HG03025 (cell line): ENCODE measurements around the gene IFT122.
"Not testable (repeated sequence)": the region's sequence is repeated elsewhere in the genome, so short reads cannot be mapped to it uniquely, and the experiment has no call there.

Experiments used
- ATAC-seq: cut with Tn5 transposase; IDR thresholded peaks from one replicate; pipeline ENCODE4 v1.9.1; 2021; ENCODE audit warnings: mild to moderate bottlenecking, moderate library complexity; ENCODE audit not compliant: unreplicated experiment, low FRiP score

IFT122 gene

GRCh38 chr3:129515108-129515820, 75.2 kb downstream of the IFT122 start:
- not testable (repeated sequence) for ATAC-seq

- not testable (repeated sequence) for ATAC-seq
These were observed 75.9 kb downstream of the IFT122 start for GRCh38 chr3:129515821-129516432.

DNA sequence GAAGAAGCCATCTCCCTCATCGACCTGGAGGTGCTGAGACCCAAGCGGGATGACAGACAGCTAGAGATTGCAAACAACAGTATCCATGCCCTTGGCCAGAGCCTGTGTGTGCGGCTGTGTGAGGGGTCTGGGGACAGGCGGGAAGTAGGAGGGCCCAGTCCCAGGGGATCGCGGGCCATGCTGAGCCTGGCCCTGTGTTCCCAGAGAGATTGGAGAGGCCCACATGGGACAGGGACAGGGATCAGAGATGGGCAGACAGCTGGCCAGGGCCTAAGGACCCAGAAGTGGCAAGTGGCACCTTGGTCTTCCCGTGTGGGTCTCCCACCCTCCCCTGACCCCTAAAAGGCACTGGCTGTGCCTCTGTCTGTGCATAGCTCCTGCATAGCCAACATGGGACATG, 77.5 kb downstream of the IFT122 start:
- ATAC-seq: no peak

- ATAC-seq: no peak
These were observed 78.1 kb downstream of the IFT122 start for GRCh38 chr3:129518038-129518561.

- no peak for ATAC-seq
These were observed 78.6 kb downstream of the IFT122 start for GRCh38 chr3:129518581-129518980.

DNA sequence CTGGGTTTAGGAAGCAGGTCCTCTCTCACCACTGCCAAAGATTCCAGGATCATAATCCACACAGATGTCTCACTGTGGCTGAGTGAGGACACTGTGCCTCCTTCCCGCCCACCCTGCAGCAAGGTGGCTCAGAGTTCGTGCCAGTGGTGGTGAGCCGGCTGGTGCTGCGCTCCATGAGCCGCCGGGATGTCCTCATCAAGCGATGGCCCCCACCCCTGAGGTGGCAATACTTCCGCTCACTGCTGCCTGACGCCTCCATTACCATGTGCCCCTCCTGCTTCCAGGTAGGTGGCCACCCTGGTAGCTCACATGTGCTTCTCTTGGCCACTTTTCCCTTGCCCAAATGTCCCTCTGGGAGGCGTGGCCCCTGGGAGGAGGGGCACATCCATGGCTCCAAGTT, 79.4 kb downstream of the IFT122 start:
- ATAC-seq: no peak

DNA sequence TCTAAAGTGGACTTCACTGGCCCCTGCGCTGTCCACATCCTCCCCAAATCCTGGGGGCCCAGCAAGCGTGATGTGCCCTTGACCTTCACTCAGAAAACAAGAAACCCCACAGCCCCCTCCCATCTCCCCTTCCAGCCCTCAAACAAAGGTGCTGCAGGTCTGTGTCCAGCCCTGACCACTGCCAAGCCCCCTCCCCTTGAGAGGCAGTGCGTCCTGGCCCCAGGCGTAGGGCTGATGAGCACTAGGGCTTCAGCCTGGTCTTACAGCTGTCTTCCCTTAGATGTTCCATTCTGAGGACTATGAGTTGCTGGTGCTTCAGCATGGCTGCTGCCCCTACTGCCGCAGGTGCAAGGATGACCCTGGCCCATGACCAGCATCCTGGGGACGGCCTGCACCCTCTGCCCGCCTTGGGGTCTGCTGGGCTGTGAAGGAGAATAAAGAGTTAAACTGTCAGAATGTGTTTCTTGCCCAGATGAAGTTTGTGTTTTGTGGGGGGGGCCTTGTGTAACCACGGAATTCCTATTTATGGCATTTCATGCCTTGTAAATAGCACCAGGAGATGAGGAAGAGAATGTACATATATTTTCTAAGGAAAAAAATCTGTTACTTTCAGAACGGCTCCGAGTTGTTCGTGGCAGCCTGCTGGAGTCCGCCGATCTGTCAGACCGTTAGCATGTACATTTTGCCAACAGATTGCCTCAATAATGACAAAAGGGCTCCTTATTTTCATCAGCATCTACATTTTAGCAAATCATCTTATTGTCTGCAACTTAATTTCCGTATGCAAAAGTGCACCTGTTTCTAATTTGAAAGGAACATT, 80.1 kb downstream of the IFT122 start:
- ATAC-seq: no peak

GRCh38 chr3:129520960-129521359, 80.9 kb downstream of the IFT122 start:
- ATAC-seq: no peak

GRCh38 chr3:129521611-129522010, 81.6 kb downstream of the IFT122 start:
- ATAC-seq: no peak

DNA sequence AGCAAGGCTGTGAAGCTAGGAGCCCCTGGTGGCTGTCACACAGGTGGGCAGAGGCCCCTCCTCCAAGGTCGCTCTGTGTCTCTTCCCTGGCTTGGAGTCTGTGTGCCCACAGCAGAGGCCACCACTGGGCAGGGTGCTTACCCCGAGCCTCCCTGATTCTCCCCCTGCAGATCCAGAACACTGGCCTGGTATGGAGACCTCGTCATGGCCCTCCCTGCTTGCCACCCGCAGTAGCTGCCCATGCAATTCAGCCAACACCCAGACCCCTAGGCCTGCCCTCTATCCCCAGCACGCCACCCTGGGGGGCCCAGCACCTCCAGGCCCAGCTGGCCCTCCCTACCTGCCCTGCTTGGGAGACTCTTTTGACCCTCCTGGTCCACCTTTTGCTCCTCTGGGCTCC, 82.9 kb downstream of the IFT122 start:
- no peak for ATAC-seq

GRCh38 chr3:129524081-129524480, 84.1 kb downstream of the IFT122 start:
- ATAC-seq: no peak

DNA sequence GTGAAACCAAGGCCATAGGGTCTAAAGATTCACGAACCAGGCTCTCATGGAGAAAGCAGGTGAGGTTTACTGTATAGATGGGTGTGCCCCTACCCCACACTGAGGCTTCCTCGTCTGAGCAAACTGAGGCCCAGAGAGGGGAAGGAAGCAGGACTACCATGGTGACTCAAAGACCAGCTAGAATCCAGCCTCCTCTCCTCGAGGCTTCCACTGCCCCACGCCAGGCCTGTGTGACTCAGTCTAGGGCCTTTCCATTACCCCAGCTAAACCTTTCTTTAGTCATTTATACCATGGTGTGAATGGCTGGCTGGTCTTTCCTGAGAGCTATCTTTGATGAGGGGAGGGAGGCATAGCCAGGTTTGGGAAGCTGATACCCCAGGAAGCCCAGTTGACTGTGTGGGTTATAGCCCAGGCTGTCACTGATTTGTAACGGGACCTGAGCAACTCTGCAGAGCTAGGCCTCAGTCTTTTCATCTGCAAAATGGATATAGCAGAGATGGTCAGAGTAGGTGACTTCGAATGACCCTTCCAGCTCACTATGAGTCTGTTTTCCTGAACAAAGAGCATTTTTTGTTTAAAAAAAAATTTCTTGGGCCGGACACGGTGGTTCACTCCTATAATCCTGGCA, 85.4 kb downstream of the IFT122 start:
- ATAC-seq: no peak

GRCh38 chr3:129526121-129526900, 86.3 kb downstream of the IFT122 start:
- ATAC-seq: peak; percentile 83

- ATAC-seq: no peak
These were observed 87.2 kb downstream of the IFT122 start for GRCh38 chr3:129527262-129527661.

DNA sequence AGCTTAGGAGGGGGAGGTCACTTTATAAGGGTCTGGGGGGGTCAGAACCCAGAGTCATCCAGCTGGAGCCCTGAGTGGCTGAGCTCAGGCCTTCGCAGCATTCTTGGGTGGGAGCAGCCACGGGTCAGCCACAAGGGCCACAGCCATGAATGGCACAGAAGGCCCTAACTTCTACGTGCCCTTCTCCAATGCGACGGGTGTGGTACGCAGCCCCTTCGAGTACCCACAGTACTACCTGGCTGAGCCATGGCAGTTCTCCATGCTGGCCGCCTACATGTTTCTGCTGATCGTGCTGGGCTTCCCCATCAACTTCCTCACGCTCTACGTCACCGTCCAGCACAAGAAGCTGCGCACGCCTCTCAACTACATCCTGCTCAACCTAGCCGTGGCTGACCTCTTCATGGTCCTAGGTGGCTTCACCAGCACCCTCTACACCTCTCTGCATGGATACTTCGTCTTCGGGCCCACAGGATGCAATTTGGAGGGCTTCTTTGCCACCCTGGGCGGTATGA, 88.6 kb downstream of the IFT122 start, which contains the start of gene RHO:
TSS of gene RHO (plus strand) at position 51 of the 512 bp plus-strand sequence. CDS start at position 146, 95 bp downstream.
- no peak for ATAC-seq

GRCh38 chr3:129529436-129530210, 89.6 kb downstream of the IFT122 start:
- no peak for ATAC-seq

DNA sequence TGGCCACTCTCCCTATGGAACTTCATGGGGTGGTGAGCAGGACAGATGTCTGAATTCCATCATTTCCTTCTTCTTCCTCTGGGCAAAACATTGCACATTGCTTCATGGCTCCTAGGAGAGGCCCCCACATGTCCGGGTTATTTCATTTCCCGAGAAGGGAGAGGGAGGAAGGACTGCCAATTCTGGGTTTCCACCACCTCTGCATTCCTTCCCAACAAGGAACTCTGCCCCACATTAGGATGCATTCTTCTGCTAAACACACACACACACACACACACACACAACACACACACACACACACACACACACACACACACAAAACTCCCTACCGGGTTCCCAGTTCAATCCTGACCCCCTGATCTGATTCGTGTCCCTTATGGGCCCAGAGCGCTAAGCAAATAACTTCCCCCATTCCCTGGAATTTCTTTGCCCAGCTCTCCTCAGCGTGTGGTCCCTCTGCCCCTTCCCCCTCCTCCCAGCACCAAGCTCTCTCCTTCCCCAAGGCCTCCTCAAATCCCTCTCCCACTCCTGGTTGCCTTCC, 90.3 kb downstream of the IFT122 start:
- ATAC-seq: no peak

- no peak for ATAC-seq
These were observed 90.8 kb downstream of the IFT122 start for GRCh38 chr3:129530821-129531220.

DNA sequence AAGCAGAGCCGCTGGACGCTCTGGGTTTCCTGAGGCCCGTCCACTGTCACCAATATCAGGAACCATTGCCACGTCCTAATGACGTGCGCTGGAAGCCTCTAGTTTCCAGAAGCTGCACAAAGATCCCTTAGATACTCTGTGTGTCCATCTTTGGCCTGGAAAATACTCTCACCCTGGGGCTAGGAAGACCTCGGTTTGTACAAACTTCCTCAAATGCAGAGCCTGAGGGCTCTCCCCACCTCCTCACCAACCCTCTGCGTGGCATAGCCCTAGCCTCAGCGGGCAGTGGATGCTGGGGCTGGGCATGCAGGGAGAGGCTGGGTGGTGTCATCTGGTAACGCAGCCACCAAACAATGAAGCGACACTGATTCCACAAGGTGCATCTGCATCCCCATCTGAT, 91.7 kb downstream of the IFT122 start:
- ATAC-seq: no peak
